Measurements from ENCODE around the gene NFIC.

The NFIC gene

GRCh38 chr19:3336680-3337523 is 29.5 kb upstream of the NFIC start:
- no peaks in the 10 kb centered on the region for H3K9me3 ChIP-seq (ENCODE audit: control insufficient read depth, low read length)
- peak overlapping the region; percentile 97 for H2BK15ac ChIP-seq (ENCODE audit: low read depth, poor library complexity, severe bottlenecking)
- H2BK5ac ChIP-seq (ENCODE audit: low read depth, low read length, poor library complexity, severe bottlenecking), result no peak overlapping the region
- peak overlapping the region; percentile 78 to 100 for H3K18ac ChIP-seq (ENCODE audit: low read depth in 1 of 2, low read length in 2 of 2)
- H4K91ac ChIP-seq (ENCODE audit: low read length), result peak overlapping the region; percentile 100
- H3K27me3 ChIP-seq (ENCODE audit: control insufficient read depth in 1 of 2, insufficient read depth in 1 of 2, low read length in 2 of 2), result peaks cover 3 to 5% of the 10 kb centered on the region in 2 experiments
- H3K4me2 ChIP-seq (ENCODE audit: low read length, poor library complexity, severe bottlenecking), result peak overlapping the region; percentile 6
- DNase-seq, result peak; percentile 85
- no peak overlapping the region for H2AK5ac ChIP-seq (ENCODE audit: low read length, severe bottlenecking)
- H3K79me1 ChIP-seq (replicated peaks; ENCODE audit: low read length, poor library complexity, severe bottlenecking), result no peaks in the 10 kb centered on the region
- peak overlapping the region in 1 of 2 experiments; percentile 97 for H3K14ac ChIP-seq (ENCODE audit: low read length in 2 of 2)
- H3K23ac ChIP-seq (ENCODE audit: low read length in 2 of 2), result peak overlapping the region in 1 of 2 experiments; percentile 77
- peak overlapping the region in 1 of 2 experiments; percentile 45 for H3K4me3 ChIP-seq (ENCODE audit: insufficient read depth in 1 of 2, low read depth in 1 of 2, low read length in 2 of 2)
- H4K8ac ChIP-seq (ENCODE audit: low read length), result peak overlapping the region; percentile 97
- peak overlapping the region; percentile 76 for H3K9ac ChIP-seq (ENCODE audit: low read length)
- 34% methylated on average over 21 of the region's 22 CpGs for WGBS
- H3K27ac ChIP-seq (ENCODE audit: low read length, poor library complexity, severe bottlenecking), result peak overlapping the region; percentile 52
- peak overlapping the region; percentile 89 to 100 for H3K4ac ChIP-seq (ENCODE audit: low read depth in 1 of 2, low read length in 2 of 2)
- H2BK120ac ChIP-seq (ENCODE audit: low read depth, low read length), result peak overlapping the region; percentile 98
- H3K36me3 ChIP-seq (ENCODE audit: control insufficient read depth in 1 of 2, insufficient read depth in 2 of 2, low read depth in 1 of 2, low read length in 2 of 2), result no peaks in the 10 kb centered on the region
- H3K4me1 ChIP-seq (ENCODE audit: control insufficient read depth, insufficient read depth, low read depth, low read length), result peaks cover 28% of the 10 kb centered on the region
- H2AFZ ChIP-seq (ENCODE audit: low read depth, low read length), result peak overlapping the region; percentile 42
- H2BK12ac ChIP-seq (ENCODE audit: low read length in 2 of 2), result peak overlapping the region; percentile 97 to 100

- WGBS, result 75% methylated on average over 11 of the region's 12 CpGs
- Histone ChIP-seq H4K91ac (ENCODE audit: low read length) (peak overlapping the region; percentile 98), H2AFZ (ENCODE audit: low read depth, low read length) (no peak overlapping the region)
Measured at GRCh38 chr19:3338541-3339181, 27.7 kb upstream of the NFIC start.

DNA sequence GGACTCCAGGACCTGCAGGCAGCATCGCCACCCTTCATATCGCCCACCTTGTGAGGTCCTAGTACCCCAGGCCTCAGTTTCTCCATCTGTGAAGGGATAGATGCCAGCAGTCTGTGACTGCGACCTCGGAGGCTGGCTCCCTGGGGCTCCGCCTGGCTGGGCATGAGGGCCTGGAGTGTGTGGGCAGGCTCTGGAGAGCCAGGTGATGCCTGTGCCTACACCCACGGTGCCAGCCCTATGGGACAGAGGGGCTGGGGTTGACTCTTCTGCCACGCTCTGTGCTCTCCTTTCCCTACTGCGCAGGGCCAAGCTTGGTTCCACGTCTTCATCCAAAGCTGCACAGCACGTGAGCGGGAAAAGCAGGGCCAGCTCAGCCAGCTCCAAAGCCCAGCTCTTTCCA is 26.0 kb upstream of the NFIC start:
- H3K18ac ChIP-seq (ENCODE audit: low read depth in 1 of 2, low read length in 2 of 2), result peak overlapping the region in 1 of 2 experiments; percentile 55
- no peaks in the 10 kb centered on the region for H3K79me1 ChIP-seq (replicated peaks; ENCODE audit: low read length, poor library complexity, severe bottlenecking)
- no peak overlapping the region for H4K8ac ChIP-seq (ENCODE audit: low read length)
- H3K4me3 ChIP-seq (ENCODE audit: insufficient read depth in 1 of 2, low read depth in 1 of 2, low read length in 2 of 2), result peak overlapping the region in 1 of 2 experiments; percentile 0
- peak overlapping the region; percentile 92 to 93 for H2BK12ac ChIP-seq (ENCODE audit: low read length in 2 of 2)
- H3K9me3 ChIP-seq (ENCODE audit: control insufficient read depth, low read length), result no peaks in the 10 kb centered on the region
- no peaks in the 10 kb centered on the region for H3K36me3 ChIP-seq (ENCODE audit: control insufficient read depth in 1 of 2, insufficient read depth in 2 of 2, low read depth in 1 of 2, low read length in 2 of 2)
- peak overlapping the region in 1 of 2 experiments; percentile 67 for H3K14ac ChIP-seq (ENCODE audit: low read length in 2 of 2)
- H3K23ac ChIP-seq (ENCODE audit: low read length in 2 of 2), result peak overlapping the region in 1 of 2 experiments; percentile 27
- no peak overlapping the region for H3K4me2 ChIP-seq (ENCODE audit: low read length, poor library complexity, severe bottlenecking)
- no peak for DNase-seq
- no peak overlapping the region for H2BK15ac ChIP-seq (ENCODE audit: low read depth, poor library complexity, severe bottlenecking)
- no peak overlapping the region for H3K9ac ChIP-seq (ENCODE audit: low read length)
- H3K27me3 ChIP-seq (ENCODE audit: control insufficient read depth in 1 of 2, insufficient read depth in 1 of 2, low read length in 2 of 2), result peaks cover 0 to 5% of the 10 kb centered on the region in 2 experiments
- H3K27ac ChIP-seq (ENCODE audit: low read length, poor library complexity, severe bottlenecking), result no peak overlapping the region
- H2BK120ac ChIP-seq (ENCODE audit: low read depth, low read length), result no peak overlapping the region
- no peak overlapping the region for H2AFZ ChIP-seq (ENCODE audit: low read depth, low read length)
- 90% methylated on average over 11 of the region's 11 CpGs for WGBS
- peaks cover 31% of the 10 kb centered on the region for H3K4me1 ChIP-seq (ENCODE audit: control insufficient read depth, insufficient read depth, low read depth, low read length)
- H2BK5ac ChIP-seq (ENCODE audit: low read depth, low read length, poor library complexity, severe bottlenecking), result no peak overlapping the region
- peak overlapping the region in 1 of 2 experiments; percentile 54 for H3K4ac ChIP-seq (ENCODE audit: low read depth in 1 of 2, low read length in 2 of 2)
- no peak overlapping the region for H2AK5ac ChIP-seq (ENCODE audit: low read length, severe bottlenecking)
- H4K91ac ChIP-seq (ENCODE audit: low read length), result peak overlapping the region; percentile 69

More at GRCh38 chr19:3338541-3339181, 27.7 kb upstream of the NFIC start:
- H2BK5ac ChIP-seq (ENCODE audit: low read depth, low read length, poor library complexity, severe bottlenecking), result no peak overlapping the region
- H3K23ac ChIP-seq (ENCODE audit: low read length in 2 of 2), result no peak overlapping the region
- DNase-seq, result peak; percentile 41
- H3K9ac ChIP-seq (ENCODE audit: low read length), result no peak overlapping the region
- H3K4me2 ChIP-seq (ENCODE audit: low read length, poor library complexity, severe bottlenecking), result no peak overlapping the region
- H3K27ac ChIP-seq (ENCODE audit: low read length, poor library complexity, severe bottlenecking), result no peak overlapping the region
- peak overlapping the region; percentile 98 for H2BK15ac ChIP-seq (ENCODE audit: low read depth, poor library complexity, severe bottlenecking)
- peak overlapping the region; percentile 99 to 100 for H2BK12ac ChIP-seq (ENCODE audit: low read length in 2 of 2)
- peak overlapping the region; percentile 88 for H2AK5ac ChIP-seq (ENCODE audit: low read length, severe bottlenecking)
- H3K9me3 ChIP-seq (ENCODE audit: control insufficient read depth, low read length), result no peaks in the 10 kb centered on the region
- H3K4me3 ChIP-seq (ENCODE audit: insufficient read depth in 1 of 2, low read depth in 1 of 2, low read length in 2 of 2), result no peak overlapping the region
- H3K4ac ChIP-seq (ENCODE audit: low read depth in 1 of 2, low read length in 2 of 2), result peak overlapping the region; percentile 2 to 97
- peaks cover 30% of the 10 kb centered on the region for H3K4me1 ChIP-seq (ENCODE audit: control insufficient read depth, insufficient read depth, low read depth, low read length)
- H3K27me3 ChIP-seq (ENCODE audit: control insufficient read depth in 1 of 2, insufficient read depth in 1 of 2, low read length in 2 of 2), result peaks cover 0 to 5% of the 10 kb centered on the region in 2 experiments
- H3K14ac ChIP-seq (ENCODE audit: low read length in 2 of 2), result peak overlapping the region in 1 of 2 experiments; percentile 72
- H3K18ac ChIP-seq (ENCODE audit: low read depth in 1 of 2, low read length in 2 of 2), result peak overlapping the region; percentile 91 to 93
- no peaks in the 10 kb centered on the region for H3K36me3 ChIP-seq (ENCODE audit: control insufficient read depth in 1 of 2, insufficient read depth in 2 of 2, low read depth in 1 of 2, low read length in 2 of 2)
- no peaks in the 10 kb centered on the region for H3K79me1 ChIP-seq (replicated peaks; ENCODE audit: low read length, poor library complexity, severe bottlenecking)
- H4K8ac ChIP-seq (ENCODE audit: low read length), result peak overlapping the region; percentile 95
- H2BK120ac ChIP-seq (ENCODE audit: low read depth, low read length), result peak overlapping the region; percentile 95

DNA sequence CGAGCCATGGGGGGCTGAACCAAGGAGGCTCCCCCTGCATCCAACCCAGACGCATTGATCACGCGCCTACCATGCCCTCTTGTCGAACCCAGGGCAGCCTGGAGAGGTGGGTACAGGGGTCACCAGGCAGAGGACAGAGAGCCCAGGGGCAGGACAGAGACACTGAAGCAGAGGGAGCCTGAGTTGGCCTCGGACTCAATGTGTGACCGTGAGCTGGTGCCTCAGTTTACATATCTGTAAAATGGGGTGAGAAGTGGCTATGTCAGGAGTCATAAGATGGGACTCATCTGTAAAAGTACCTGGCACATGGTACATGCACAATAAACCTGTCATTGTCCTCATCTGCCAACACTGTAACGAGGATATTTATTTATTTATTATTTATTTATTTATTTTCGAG is 24.1 kb upstream of the NFIC start:
- H3K79me1 ChIP-seq (replicated peaks; ENCODE audit: low read length, poor library complexity, severe bottlenecking), result no peaks in the 10 kb centered on the region

More for the DNA sequence above, 24.1 kb upstream of the NFIC start:
- no peak overlapping the region for H3K4ac ChIP-seq (ENCODE audit: low read depth in 1 of 2, low read length in 2 of 2)
- no peak overlapping the region for H3K18ac ChIP-seq (ENCODE audit: low read depth in 1 of 2, low read length in 2 of 2)
- H3K27ac ChIP-seq (ENCODE audit: low read length, poor library complexity, severe bottlenecking), result no peak overlapping the region
- no peak overlapping the region for H2AFZ ChIP-seq (ENCODE audit: low read depth, low read length)
- peaks cover 16% of the 10 kb centered on the region for H3K4me1 ChIP-seq (ENCODE audit: control insufficient read depth, insufficient read depth, low read depth, low read length)
- no peak overlapping the region for H4K8ac ChIP-seq (ENCODE audit: low read length)
- peak overlapping the region; percentile 4 for H2BK15ac ChIP-seq (ENCODE audit: low read depth, poor library complexity, severe bottlenecking)
- H3K4me3 ChIP-seq (ENCODE audit: insufficient read depth in 1 of 2, low read depth in 1 of 2, low read length in 2 of 2), result no peak overlapping the region
- H2AK5ac ChIP-seq (ENCODE audit: low read length, severe bottlenecking), result no peak overlapping the region
- peak overlapping the region in 1 of 2 experiments; percentile 88 for H2BK12ac ChIP-seq (ENCODE audit: low read length in 2 of 2)
- no peak overlapping the region for H3K9ac ChIP-seq (ENCODE audit: low read length)
- H3K27me3 ChIP-seq (ENCODE audit: control insufficient read depth in 1 of 2, insufficient read depth in 1 of 2, low read length in 2 of 2), result peaks cover 0 to 5% of the 10 kb centered on the region in 2 experiments
- H3K4me2 ChIP-seq (ENCODE audit: low read length, poor library complexity, severe bottlenecking), result no peak overlapping the region
- H3K23ac ChIP-seq (ENCODE audit: low read length in 2 of 2), result no peak overlapping the region
- no peak overlapping the region for H2BK120ac ChIP-seq (ENCODE audit: low read depth, low read length)
- no peaks in the 10 kb centered on the region for H3K9me3 ChIP-seq (ENCODE audit: control insufficient read depth, low read length)
- no peaks in the 10 kb centered on the region for H3K36me3 ChIP-seq (ENCODE audit: control insufficient read depth in 1 of 2, insufficient read depth in 2 of 2, low read depth in 1 of 2, low read length in 2 of 2)
- no peak overlapping the region for H4K91ac ChIP-seq (ENCODE audit: low read length)
- H3K14ac ChIP-seq (ENCODE audit: low read length in 2 of 2), result peak overlapping the region in 1 of 2 experiments; percentile 11
- DNase-seq, result no peak
- WGBS, result 84% methylated on average over 8 of the region's 9 CpGs
- no peak overlapping the region for H2BK5ac ChIP-seq (ENCODE audit: low read depth, low read length, poor library complexity, severe bottlenecking)

Data from mesenchymal stem cell (in vitro differentiated cells and primary cell).